Breast epithelium (tissue), 4 donors: Measurements from ENCODE around the gene NKIRAS1. TPM values are rescaled to one million over a fixed set of nuclear protein-coding genes. Genes with fewer than 3 reads are reported as not detected.

Experiments used
- DNase-seq, 2 donors: peaks; one replicate each; pipeline ENCODE4 v3.0.0-alpha.2; 2019; ENCODE audit warnings: low spot score in 2 of 2
- H3K27ac ChIP-seq, 2 donors: fragments of 200-600 bp; sonication (generic) in 1 of 2; one replicate each; pipeline ENCODE4 v1.5.1; 2016 to 2019; ENCODE audit warnings: mild to moderate bottlenecking in 1 of 2
- H3K27me3 ChIP-seq, 2 donors: fragments of 200-600 bp; sonication (generic) in 1 of 2; one replicate each; pipeline versions ENCODE4 v1.5.1 to v1.6.0; 2017 to 2019; ENCODE audit warnings: control low read depth in 1 of 2, mild to moderate bottlenecking in 1 of 2
- H3K36me3 ChIP-seq: fragments of 200-600 bp; one replicate; pipeline ENCODE4 v1.5.1; 2019
- H3K4me1 ChIP-seq, 2 donors: fragments of 200-600 bp; sonication (generic); one replicate each; pipeline ENCODE4 v1.5.1; 2016 to 2019; ENCODE audit warnings: control low read depth in 1 of 2
- H3K4me3 ChIP-seq, 3 donors: fragments of 200-600 bp; sonication (generic); 1 replicate in 2 of 3; 2 replicates in 1 of 3; pipeline ENCODE4 v1.5.1; 2016 to 2019; ENCODE audit warnings: mild to moderate bottlenecking in 3 of 3, moderate library complexity in 2 of 3
- H3K9me3 ChIP-seq, 2 donors: fragments of 200-600 bp; sonication (generic) in 1 of 2; one replicate each; pipeline ENCODE4 v1.5.1; 2016 to 2019; ENCODE audit warnings: control low read depth in 1 of 2
- POLR2A ChIP-seq: fragments of 450-650 bp; IDR thresholded peaks from one replicate; pipeline ENCODE4 v1.6.1; 2016; ENCODE audit warnings: antibody characterized with exemption, mild to moderate bottlenecking, moderate library complexity
- POLR2AphosphoS5 ChIP-seq, 3 donors: sonication (generic); formaldehyde crosslinking; IDR thresholded peaks; one replicate each; pipeline ENCODE4 v1.6.1; 2017; ENCODE audit warnings: antibody characterized with exemption in 3 of 3
- intact Hi-C: fragments of 100-400 bp; cut with DNase I; formaldehyde crosslinking; loops from one replicate; pipeline ENCODE4 v1.15.1; 2023; ENCODE audit warnings: low total_unique reads
- total RNA-seq, 3 donors: library from RNA; depleted of rRNA; stranded (reverse); fragments of >200 nt; gene quantifications; one replicate each; pipeline ENCODE4 v1.1.0, GENCODE V29; 2016
- TF ChIP-seq, protein P1 (sequence below), 3 donors: fragments of 450-650 bp; IDR thresholded peaks; one replicate each; pipeline ENCODE4 v1.5.1; 2016 to 2017; ENCODE audit warnings: antibody characterized with exemption in 3 of 3, mild to moderate bottlenecking in 3 of 3, moderate library complexity in 3 of 3

Gene NKIRAS1
- total RNA-seq, 3 donors from 2014 or later, result 15.7 to 20.3 (median 19.2) TPM

DNA sequence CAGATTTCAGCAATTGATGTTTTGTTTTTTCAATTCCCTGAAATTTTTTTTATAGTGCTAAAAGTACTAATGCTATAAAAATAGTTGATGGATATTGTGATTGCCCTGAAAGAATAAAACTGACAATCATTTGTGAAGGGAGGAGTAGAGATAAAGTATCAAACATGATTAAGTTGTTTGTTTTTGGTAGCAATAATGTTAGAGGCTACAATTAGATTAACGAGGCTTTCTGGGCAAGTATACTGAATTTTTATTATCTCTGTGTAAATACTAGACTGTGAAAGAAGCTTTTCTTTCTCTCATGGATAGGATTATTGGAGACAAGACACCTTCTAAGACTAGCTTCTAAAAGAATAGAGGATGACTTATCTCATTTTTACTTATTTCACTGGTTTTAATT lies 43.9 kb upstream of the NKIRAS1 start:
- Histone ChIP-seq H3K27me3 (no peaks in the 10 kb centered on the region), H3K4me3 (no peak overlapping the region), H3K4me1 (peaks cover 0 to 2% of the 10 kb centered on the region in 2 donors), H3K36me3 (no peaks in the 10 kb centered on the region), H3K9me3 (no peaks in the 10 kb centered on the region), H3K27ac (no peak overlapping the region)
- TF ChIP-seq, protein P1, sequence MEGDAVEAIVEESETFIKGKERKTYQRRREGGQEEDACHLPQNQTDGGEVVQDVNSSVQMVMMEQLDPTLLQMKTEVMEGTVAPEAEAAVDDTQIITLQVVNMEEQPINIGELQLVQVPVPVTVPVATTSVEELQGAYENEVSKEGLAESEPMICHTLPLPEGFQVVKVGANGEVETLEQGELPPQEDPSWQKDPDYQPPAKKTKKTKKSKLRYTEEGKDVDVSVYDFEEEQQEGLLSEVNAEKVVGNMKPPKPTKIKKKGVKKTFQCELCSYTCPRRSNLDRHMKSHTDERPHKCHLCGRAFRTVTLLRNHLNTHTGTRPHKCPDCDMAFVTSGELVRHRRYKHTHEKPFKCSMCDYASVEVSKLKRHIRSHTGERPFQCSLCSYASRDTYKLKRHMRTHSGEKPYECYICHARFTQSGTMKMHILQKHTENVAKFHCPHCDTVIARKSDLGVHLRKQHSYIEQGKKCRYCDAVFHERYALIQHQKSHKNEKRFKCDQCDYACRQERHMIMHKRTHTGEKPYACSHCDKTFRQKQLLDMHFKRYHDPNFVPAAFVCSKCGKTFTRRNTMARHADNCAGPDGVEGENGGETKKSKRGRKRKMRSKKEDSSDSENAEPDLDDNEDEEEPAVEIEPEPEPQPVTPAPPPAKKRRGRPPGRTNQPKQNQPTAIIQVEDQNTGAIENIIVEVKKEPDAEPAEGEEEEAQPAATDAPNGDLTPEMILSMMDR (IDR thresholded peaks at IDR 0.05), result no peak
- TF ChIP-seq POLR2A, result no peak
- TF ChIP-seq POLR2AphosphoS5 (IDR thresholded peaks at IDR 0.05), result no peak
- DNase-seq, result no peak
- intact Hi-C loops, result no loop called here

DNA sequence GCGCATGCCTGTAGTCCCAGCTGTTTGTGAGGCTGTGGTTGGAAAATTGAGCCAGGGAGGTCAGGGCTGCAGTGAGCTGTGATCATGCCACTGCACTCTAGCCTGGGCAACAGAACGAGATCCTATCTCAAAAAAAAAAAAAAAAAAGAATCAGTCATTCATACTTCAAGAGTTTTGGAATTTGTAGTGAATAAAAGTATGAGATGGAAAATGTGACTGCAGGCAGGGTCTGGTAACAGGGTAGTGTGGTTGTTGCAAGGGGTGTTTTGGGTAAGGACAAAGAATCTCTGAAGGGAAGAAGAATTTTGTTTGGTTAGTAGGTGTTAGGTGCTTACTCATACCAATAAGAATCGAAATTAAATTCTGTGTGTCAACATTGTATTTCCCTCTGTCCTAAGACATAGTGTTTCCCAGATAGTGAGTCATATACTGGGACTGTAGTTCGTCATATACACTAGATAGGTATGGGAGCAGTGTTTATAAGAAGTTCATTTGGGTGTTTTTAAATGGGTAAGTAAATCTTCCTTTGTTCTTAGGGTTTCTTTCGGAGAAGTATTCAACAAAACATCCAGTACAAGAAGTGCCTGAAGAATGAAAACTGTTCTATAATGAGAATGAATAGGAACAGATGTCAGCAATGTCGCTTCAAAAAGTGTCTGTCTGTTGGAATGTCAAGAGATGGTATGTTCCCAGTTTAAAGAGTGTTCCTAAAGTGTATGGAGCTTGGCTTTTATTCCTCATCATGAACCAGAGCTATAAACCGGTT lies 42.5 kb upstream of the NKIRAS1 start:
- Histone ChIP-seq H3K9me3 (no peaks in the 10 kb centered on the region), H3K27me3 (no peaks in the 10 kb centered on the region), H3K4me3 (no peak overlapping the region), H3K27ac (no peak overlapping the region), H3K4me1 (peaks cover 0 to 2% of the 10 kb centered on the region in 2 donors), H3K36me3 (no peaks in the 10 kb centered on the region)
- intact Hi-C loops, result no loop called here
- TF ChIP-seq POLR2A, result no peak
- no peak for TF ChIP-seq POLR2AphosphoS5 (IDR thresholded peaks at IDR 0.05)
- TF ChIP-seq, protein P1 (IDR thresholded peaks at IDR 0.05), result no peak
- DNase-seq, result no peak

DNA sequence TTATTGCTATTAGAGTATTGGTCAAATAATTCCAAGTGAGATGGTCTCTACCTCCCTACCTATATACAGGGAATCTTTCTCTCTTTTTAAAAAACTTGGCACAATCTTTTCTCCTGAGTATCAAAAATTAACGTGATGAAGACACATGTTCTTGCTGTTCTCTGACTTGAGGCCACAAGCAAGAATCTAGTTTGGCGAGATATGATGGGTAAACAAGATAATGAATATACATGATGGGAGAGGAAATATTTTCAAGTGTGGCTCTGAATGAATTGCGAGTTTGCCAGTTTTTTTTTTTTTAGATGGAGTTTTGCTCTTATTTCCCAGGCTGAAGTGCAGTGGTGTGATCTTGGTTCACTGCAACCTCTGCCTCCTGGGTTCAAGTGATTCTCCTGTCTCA lies 39.9 kb upstream of the NKIRAS1 start:
- TF ChIP-seq, protein P1 (IDR thresholded peaks at IDR 0.05), result no peak
- TF ChIP-seq POLR2A (no peak), POLR2AphosphoS5 (IDR thresholded peaks at IDR 0.05) (no peak)
- Histone ChIP-seq H3K36me3 (no peaks in the 10 kb centered on the region), H3K9me3 (no peaks in the 10 kb centered on the region), H3K4me3 (no peak overlapping the region), H3K27ac (no peak overlapping the region), H3K4me1 (peaks cover 0 to 2% of the 10 kb centered on the region in 2 donors), H3K27me3 (no peaks in the 10 kb centered on the region)
- intact Hi-C loops, result no loop called here
- DNase-seq, result no peak

DNA sequence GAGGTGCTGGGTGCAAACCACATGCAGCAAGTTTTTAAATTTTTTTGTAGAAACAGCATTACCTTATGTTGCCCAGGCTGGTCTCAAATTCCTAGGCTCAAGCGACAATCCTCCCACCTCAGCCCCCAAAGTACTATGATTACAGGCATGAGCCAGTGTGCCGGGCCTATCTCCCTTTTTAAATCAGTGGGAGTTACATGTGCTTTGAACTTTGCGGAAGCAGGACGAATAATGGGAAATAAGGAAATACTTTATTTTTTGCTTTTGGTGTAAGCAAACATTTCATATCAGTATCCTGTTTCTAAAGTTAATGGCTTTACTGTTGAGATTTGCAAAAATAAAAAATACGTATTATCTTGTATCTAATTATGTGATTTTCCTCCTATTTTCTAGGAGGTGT lies 37.4 kb upstream of the NKIRAS1 start:
- no peaks in the 10 kb centered on the region for H3K36me3 ChIP-seq
- intact Hi-C loops, result no loop called here
- H3K9me3 ChIP-seq, result no peaks in the 10 kb centered on the region
- peaks cover 2 to 18% of the 10 kb centered on the region in 2 donors for H3K4me1 ChIP-seq
- DNase-seq, result no peak
- no peak overlapping the region for H3K27ac ChIP-seq
- peak overlapping the region in 1 of 3 donors; percentile 13 for H3K4me3 ChIP-seq
- H3K27me3 ChIP-seq, result no peaks in the 10 kb centered on the region
- TF ChIP-seq POLR2AphosphoS5 (IDR thresholded peaks at IDR 0.05), result no peak
- TF ChIP-seq POLR2A, result no peak
- TF ChIP-seq, protein P1 (IDR thresholded peaks at IDR 0.05), result no peak

DNA sequence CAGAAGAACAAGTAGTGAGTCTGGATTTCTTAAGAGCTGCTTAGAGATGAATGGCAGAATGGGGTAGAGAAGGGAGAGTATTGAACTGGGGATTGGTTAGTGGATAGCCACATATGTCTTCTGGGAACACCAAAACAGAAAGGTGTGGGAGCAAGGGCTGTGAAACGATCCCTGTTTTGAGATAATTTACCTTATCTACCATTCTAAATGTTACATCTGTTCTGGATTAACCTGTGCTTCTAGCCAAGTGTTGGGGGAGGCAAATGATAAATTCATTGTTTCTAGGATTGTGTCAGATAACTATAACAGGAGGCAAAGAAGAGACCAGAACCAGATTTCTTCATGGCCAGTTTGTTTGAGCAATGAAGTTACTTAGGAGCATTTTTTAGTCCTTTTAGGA lies 36.7 kb upstream of the NKIRAS1 start:
- no peak for DNase-seq
- H3K9me3 ChIP-seq, result no peaks in the 10 kb centered on the region
- TF ChIP-seq POLR2AphosphoS5 (IDR thresholded peaks at IDR 0.05), result no peak
- TF ChIP-seq, protein P1 (IDR thresholded peaks at IDR 0.05), result no peak
- no peak for TF ChIP-seq POLR2A
- peak overlapping the region in 1 of 3 donors; percentile 13 for H3K4me3 ChIP-seq
- intact Hi-C loops, result no loop called here
- peaks cover 0 to 18% of the 10 kb centered on the region in 2 donors for H3K4me1 ChIP-seq
- no peaks in the 10 kb centered on the region for H3K27me3 ChIP-seq
- H3K27ac ChIP-seq, result no peak overlapping the region
- H3K36me3 ChIP-seq, result no peaks in the 10 kb centered on the region
